OCI-LY7 (cell line): Measurements from ENCODE around the gene C1orf141. TPM values are rescaled to one million over a fixed set of nuclear protein-coding genes. Genes with fewer than 3 reads are reported as not detected.
A peak's percentile ranks its signal among the peaks of the same experiment; 100 is the strongest.

Source experiments
- BruUV-seq: library from RNA; stranded (reverse); fragments of 400-500 nt; replicated peaks from 2 replicates; lab custom pipeline; 2021; lab: Mats Ljungman, UMichigan
- CTCF ChIA-PET: fragments of 300-600 bp; sonication (Branson Sonifier 250); formaldehyde crosslinking; loops from one replicate; lab custom pipeline; 2022; ENCODE audit warnings: antibody characterized with exemption; ENCODE audit not compliant: unreplicated experiment; lab: Charles Lee
- POLR2A ChIA-PET: fragments of 300-600 bp; sonication (Branson Sonifier 250); formaldehyde crosslinking; loops from one replicate; lab custom pipeline; 2022; ENCODE audit warnings: antibody characterized with exemption; lab: Charles Lee
- DNase-seq: peaks from one replicate; pipeline ENCODE4 v3.0.0-alpha.2; 2015; ENCODE audit warnings: low spot score
- H2AFZ ChIP-seq: fragments of 200-600 bp; sonication (generic), shearing (Covaris generic); 2 replicates; pipeline ENCODE4 v1.6.1; 2014; ENCODE audit warnings: mild to moderate bottlenecking, antibody characterized with exemption, low read length, moderate library complexity
- H3K27ac ChIP-seq: fragments of 200-600 bp; sonication (generic); 2 replicates; pipeline ENCODE4 v1.5.1; 2014; ENCODE audit warnings: mixed run types, low read depth, mild to moderate bottlenecking, moderate library complexity, low read length, inconsistent platforms; ENCODE audit not compliant: poor library complexity, severe bottlenecking
- H3K36me3 ChIP-seq: fragments of 200-600 bp; sonication (generic); 2 replicates; pipeline ENCODE4 v1.6.1; 2014; ENCODE audit warnings: mild to moderate bottlenecking, antibody characterized with exemption, low read length, moderate library complexity, mixed read lengths; ENCODE audit not compliant: insufficient read depth
- H3K4me1 ChIP-seq: fragments of 200-600 bp; sonication (generic); 2 replicates; pipeline ENCODE4 v1.5.1; 2014; ENCODE audit warnings: mild to moderate bottlenecking, low read length; ENCODE audit not compliant: insufficient read depth, poor library complexity, severe bottlenecking
- H3K4me2 ChIP-seq: fragments of 200-600 bp; sonication (generic); 2 replicates; pipeline ENCODE4 v1.6.1; 2014; ENCODE audit warnings: mild to moderate bottlenecking, low read length
- H3K4me3 ChIP-seq: fragments of 200-600 bp; sonication (generic); 2 replicates; pipeline ENCODE4 v1.5.1; 2014; ENCODE audit warnings: mild to moderate bottlenecking, low read depth, low read length; ENCODE audit not compliant: poor library complexity, severe bottlenecking
- H3K79me2 ChIP-seq: fragments of 200-600 bp; sonication (generic); 2 replicates; pipeline ENCODE4 v1.6.1; 2016; ENCODE audit warnings: low read depth, mild to moderate bottlenecking, low read length, moderate library complexity, mixed read lengths; ENCODE audit not compliant: insufficient read depth
- H3K9me2 ChIP-seq: fragments of 200-600 bp; sonication (generic); 2 replicates; pipeline ENCODE4 v1.6.1; 2016; ENCODE audit warnings: mild to moderate bottlenecking, low read length, mixed read lengths; ENCODE audit not compliant: insufficient read depth
- H3K9me3 ChIP-seq: fragments of 200-600 bp; sonication (generic); 2 replicates; pipeline ENCODE4 v1.6.1; 2014; ENCODE audit warnings: mild to moderate bottlenecking, mixed run types, low read length, mixed read lengths
- H4K20me1 ChIP-seq: fragments of 200-600 bp; sonication (generic); 2 replicates; pipeline ENCODE4 v1.6.1; 2014; ENCODE audit warnings: mild to moderate bottlenecking, antibody characterized with exemption, low read length, moderate library complexity, mixed read lengths; ENCODE audit not compliant: insufficient read depth
- CTCF ChIP-seq: fragments of 200-600 bp; sonication (generic); conservative IDR thresholded peaks from 2 replicates; pipeline ENCODE4 v1.5.1; 2014; ENCODE audit warnings: mild to moderate bottlenecking, antibody characterized with exemption, low read length, moderate library complexity, mixed read lengths
- EZH2phosphoT487 ChIP-seq: fragments of 200-600 bp; sonication (generic); IDR thresholded peaks from 2 replicates; pipeline ENCODE4 v1.6.1; 2018; ENCODE audit warnings: low read depth, borderline replicate concordance, mild to moderate bottlenecking, mixed run types, antibody characterized with exemption, low read length, moderate library complexity, mixed read lengths
- intact Hi-C: fragments of 100-400 bp; cut with micrococcal nuclease; formaldehyde crosslinking; loops from one replicate; pipeline ENCODE4 v1.10.0; 2022; ENCODE audit not compliant: unreplicated experiment
- total RNA-seq, 2 experiments: library from RNA; depleted of rRNA in 1 of 2; stranded (reverse); fragments of >200 nt in 1 of 2; shearing (Covaris generic) in 1 of 2; gene quantifications; 2 replicates each; pipeline ENCODE4 v1.2.3, GENCODE V29; 2014 to 2022

The C1orf141 gene
- total RNA-seq, 2 experiments from 2014 or later: not detected

GRCh38 chr1:67103548-67103947 is 31.2 kb downstream of the C1orf141 start:
- no peak overlapping the region for H3K27ac ChIP-seq
- BruUV-seq: no TSS peak
- H3K4me3 ChIP-seq: no peak overlapping the region
- no peaks in the 10 kb centered on the region for H4K20me1 ChIP-seq
- peaks cover 41% of the 10 kb centered on the region for H3K4me1 ChIP-seq
- no peaks in the 10 kb centered on the region for H3K9me3 ChIP-seq
- H2AFZ ChIP-seq: no peak overlapping the region
- no peaks in the 10 kb centered on the region for H3K36me3 ChIP-seq
- H3K79me2 ChIP-seq: no peaks in the 10 kb centered on the region
- no peak for DNase-seq
- intact Hi-C loops: no loop called here
- POLR2A ChIA-PET: interaction anchor here (0.6 to 1.3 kb wide), 4 partner anchors 14 to 366 kb away, joined by 3 to 6 read pairs (median 4); no protein-coding TSS in a partner anchor
- no peak for TF ChIP-seq CTCF
- no peak overlapping the region for H3K4me2 ChIP-seq
- H3K9me2 ChIP-seq: no peaks in the 10 kb centered on the region
- CTCF ChIA-PET: no interaction called here

GRCh38 chr1:67100833-67101232 is 33.9 kb downstream of the C1orf141 start:
- H2AFZ ChIP-seq: peak overlapping the region; percentile 96
- no peaks in the 10 kb centered on the region for H3K36me3 ChIP-seq
- POLR2A ChIA-PET: interaction anchor here (1.6 kb wide), 1 partner anchor 47 kb away, joined by 3 read pairs; the partner anchor contains the start of gene SLC35D1
- H3K4me2 ChIP-seq: peak overlapping the region; percentile 42
- no peaks in the 10 kb centered on the region for H3K9me3 ChIP-seq
- CTCF ChIA-PET: no interaction called here
- H3K9me2 ChIP-seq: no peaks in the 10 kb centered on the region
- H3K4me1 ChIP-seq: peaks cover 19% of the 10 kb centered on the region
- BruUV-seq: no TSS peak
- intact Hi-C loops: no loop called here
- no peaks in the 10 kb centered on the region for H4K20me1 ChIP-seq
- no peak overlapping the region for H3K27ac ChIP-seq
- DNase-seq: no peak
- TF ChIP-seq CTCF (no peak), EZH2phosphoT487 (no peak)
- H3K4me3 ChIP-seq: no peak overlapping the region
- no peaks in the 10 kb centered on the region for H3K79me2 ChIP-seq

GRCh38 chr1:67097305-67097704 is 37.5 kb downstream of the C1orf141 start:
- H4K20me1 ChIP-seq: no peaks in the 10 kb centered on the region
- no peak overlapping the region for H3K4me2 ChIP-seq
- ChIA-PET POLR2A (interaction anchor here (1.0 kb wide), 1 partner anchor 11 kb away, joined by 3 read pairs; no protein-coding TSS in a partner anchor), CTCF (no interaction called here)
- H3K27ac ChIP-seq: no peak overlapping the region
- TF ChIP-seq EZH2phosphoT487 (no peak), CTCF (no peak)
- no peak for DNase-seq
- H3K79me2 ChIP-seq: no peaks in the 10 kb centered on the region
- no peak overlapping the region for H3K4me3 ChIP-seq
- H3K9me2 ChIP-seq: no peaks in the 10 kb centered on the region
- peaks cover 15% of the 10 kb centered on the region for H3K4me1 ChIP-seq
- no peaks in the 10 kb centered on the region for H3K36me3 ChIP-seq
- no peak overlapping the region for H2AFZ ChIP-seq
- no peaks in the 10 kb centered on the region for H3K9me3 ChIP-seq
- BruUV-seq: no TSS peak
- intact Hi-C loops: no loop called here
